Measurements from ENCODE around the gene PLAAT4.
"Not testable (repeated sequence)": the region's sequence is repeated elsewhere in the genome, so short reads cannot be mapped to it uniquely, and the experiment has no call there.

The PLAAT4 gene

DNA sequence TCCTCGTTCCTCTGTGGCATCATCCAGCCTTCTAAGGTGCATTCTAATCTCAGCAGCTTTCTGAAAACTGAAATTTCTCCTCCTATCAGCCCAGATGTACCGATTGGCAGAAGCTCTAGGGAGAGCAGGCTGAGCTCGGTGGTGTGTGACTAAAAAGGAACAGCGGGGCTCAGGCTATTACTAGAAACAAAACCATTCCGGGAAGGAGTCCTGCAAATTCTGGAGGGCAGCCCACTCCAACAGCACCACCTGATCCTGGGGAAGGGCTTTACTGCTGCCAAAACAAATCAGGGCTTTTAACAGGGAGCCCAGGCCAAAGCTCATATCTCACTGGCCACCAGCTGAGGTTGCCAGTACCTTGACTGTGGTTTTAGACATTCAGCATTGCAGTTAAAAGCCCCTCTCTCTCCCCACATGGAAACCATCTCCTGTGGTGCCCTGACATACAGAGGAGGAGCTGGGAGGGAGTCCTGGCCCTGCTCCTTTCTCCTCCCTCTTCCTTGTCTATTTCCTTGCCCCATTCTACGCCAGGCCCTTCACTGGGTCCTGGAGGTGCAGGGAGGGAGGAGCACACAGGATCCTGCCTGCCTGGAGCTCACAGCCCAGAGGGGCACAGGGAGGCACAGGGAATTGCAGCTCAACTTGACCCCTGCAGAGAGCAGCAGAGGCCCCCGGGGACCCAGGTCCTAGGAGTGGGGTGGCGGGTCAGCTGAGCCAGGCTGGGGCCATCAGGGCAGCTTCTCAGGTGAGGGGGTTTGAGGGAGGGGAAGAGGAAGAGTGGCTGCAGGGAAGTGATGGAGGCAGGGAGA is 889 bp downstream of the PLAAT4 start:
- no peak for DNase-seq (ENCODE audit: low read depth in 3 of 3, low spot score in 1 of 3)

DNA sequence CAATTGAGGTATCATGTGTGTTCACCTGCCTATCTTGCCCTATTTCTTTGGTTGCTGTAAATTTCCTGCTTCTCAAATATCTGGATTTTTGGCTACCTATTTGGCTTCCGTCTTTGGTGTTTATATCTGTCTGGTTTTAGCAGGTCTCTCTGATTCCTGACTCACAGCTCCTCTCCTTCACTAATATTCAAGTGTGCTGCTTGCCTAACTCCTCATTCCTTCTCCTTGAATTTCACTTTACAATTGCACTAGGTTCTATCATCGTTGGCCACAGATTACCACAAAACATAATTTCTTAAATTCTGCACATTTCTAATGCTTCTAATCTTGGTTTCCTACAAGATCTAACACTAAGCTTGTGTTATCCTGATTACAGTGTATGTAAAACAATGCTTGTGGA is 5.9 kb downstream of the PLAAT4 start:
- DNase-seq (ENCODE audit: low read depth in 3 of 3, low spot score in 1 of 3) = not testable (repeated sequence)

DNA sequence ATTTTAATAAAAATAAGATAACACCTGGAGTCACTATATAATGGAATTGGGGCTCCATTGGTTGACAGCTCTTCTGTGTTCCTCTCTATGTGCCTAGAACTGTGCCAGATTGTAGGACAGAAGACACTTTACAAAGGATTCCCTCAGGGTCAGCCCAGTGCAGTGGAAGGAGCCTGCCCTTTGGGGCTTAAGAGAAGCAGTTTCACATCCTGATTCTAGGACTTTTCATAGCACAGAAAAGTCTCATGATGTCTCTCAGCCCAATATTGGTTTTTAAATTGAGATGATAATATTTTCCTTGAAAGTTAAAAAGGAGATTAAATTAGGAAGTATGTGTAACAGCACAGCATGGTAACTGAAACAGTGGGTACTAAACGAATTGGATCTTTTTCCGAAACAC is 7.1 kb downstream of the PLAAT4 start:
- DNase-seq (ENCODE audit: low read depth in 3 of 3, low spot score in 1 of 3) = no peak

DNA sequence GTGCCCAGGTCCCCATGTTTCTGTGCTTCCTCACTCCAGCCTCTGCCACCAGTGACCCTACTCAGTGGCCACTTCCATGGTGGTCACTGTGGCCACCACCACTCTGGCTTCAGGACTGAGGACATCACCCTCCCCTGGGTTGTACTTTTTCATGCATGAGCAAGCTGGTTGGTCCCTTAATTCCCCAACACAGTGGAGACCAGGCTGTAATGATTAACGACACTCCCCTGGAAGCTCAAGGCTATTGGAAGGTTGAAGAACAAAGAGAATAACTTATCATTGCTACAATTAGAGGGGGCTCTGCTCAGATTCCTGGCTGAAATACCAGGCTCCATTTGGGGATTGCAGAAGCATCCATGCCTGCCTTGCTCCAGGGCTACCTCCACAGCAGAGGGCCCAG is 10.5 kb downstream of the PLAAT4 start:
- DNase-seq (ENCODE audit: low read depth in 3 of 3, low spot score in 1 of 3) = no peak

DNA sequence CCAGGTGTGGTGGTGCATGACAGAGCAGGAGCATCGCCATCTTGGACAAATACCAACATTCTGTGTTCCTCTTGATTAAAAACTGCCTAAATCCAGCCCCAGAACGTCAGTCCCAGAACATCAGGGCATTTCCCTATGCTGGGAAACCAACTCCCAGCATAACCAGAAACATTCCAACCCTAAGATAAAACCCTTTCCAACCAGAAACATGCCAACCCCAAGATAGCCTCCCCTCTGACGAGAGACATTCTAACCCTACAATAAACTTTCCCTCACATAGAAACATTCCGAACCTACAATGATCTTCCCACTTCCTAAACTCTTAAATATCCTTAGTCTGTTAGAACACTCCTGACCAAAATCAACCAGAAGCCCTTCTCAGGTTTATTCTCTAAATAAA is 11.6 kb downstream of the PLAAT4 start:
- DNase-seq (ENCODE audit: low read depth in 3 of 3, low spot score in 1 of 3) = no peak

DNA sequence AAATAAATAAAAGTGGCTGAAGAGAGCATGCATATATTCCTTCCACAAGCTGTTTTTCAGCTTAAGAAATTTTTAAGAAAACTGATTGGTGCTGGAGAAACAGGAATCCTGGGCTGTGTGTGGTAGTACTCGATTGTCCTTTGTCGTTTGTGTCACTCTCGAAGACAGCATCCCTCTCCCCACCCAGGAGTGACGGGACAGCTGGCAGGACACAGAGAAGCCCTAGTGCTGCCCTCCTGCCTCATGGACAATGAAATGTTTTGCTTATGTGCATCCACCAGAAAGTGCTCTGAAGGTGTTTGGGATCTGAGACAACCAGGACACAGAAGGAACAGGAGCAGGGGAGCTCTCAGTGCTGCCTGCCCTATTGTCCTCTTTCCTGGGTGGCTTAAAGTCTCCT is 12.8 kb downstream of the PLAAT4 start:
- DNase-seq (ENCODE audit: low read depth in 3 of 3, low spot score in 1 of 3) = no peak

DNA sequence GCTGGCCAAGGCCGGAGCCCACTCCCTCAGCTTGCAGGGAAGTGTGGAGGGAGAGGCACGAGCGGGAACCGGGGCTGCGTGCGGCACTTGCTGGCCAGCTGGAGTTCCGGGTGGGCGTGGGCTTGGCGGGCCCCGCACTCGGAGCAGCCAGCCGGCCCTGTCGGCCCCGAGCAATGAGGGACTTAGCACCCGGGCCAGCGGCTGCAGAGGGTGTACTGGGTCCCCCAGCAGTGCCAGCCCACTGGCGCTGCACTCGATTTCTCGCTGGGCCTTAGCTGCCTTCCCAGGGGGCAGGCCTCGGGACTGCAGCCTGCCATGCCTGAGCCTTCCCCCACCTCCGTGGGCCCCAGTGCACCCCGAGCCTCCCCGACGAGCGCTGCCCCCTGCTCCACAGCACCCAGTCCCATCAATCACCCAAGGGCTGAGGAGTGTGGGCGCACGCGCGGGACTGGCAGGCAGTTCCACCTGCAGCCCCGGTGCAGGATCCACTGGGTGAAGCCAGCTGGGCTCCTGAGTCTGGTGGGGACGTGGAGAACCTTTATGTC is 13.6 kb downstream of the PLAAT4 start:
- not testable (repeated sequence) for DNase-seq (ENCODE audit: low read depth in 3 of 3, low spot score in 1 of 3)

DNA sequence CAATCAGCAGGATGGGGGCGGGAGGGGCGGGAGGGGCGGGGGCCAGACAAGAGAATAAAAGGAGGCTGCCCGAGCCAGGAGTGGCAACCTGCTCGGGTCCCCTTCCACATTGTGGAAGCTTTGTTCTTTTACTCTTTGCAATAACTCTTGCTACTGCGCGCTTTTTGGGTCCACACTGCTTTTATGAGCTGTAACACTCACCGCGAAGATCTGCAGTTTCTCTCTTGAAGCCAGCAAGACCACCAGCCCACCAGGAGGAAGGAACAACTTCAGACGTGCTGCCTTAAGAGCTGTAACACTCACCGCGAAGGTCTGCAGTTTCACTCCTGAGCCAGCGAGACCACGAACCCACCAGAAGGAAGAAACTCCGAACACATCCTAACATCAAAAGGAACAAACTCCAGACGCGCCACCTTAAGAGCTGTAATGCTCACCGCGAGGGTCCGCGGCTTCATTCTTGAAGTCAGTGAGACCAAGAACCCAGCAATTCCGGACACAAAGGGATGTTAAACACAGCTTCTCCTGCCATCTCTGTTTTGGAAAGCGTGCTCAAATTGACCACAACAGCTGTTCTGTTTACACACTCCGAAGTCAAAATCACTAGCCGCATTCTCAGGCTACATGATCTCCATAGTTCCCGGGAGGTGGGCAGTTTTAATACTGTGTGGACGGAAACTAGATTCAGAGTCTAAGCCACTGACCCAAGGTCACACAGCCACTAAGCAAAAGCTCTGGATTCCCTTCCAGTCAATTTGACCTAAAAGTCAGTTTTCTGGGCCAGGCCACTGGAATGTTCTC is 14.7 kb downstream of the PLAAT4 start:
- DNase-seq (ENCODE audit: low read depth in 3 of 3, low spot score in 1 of 3) = no peak

DNA sequence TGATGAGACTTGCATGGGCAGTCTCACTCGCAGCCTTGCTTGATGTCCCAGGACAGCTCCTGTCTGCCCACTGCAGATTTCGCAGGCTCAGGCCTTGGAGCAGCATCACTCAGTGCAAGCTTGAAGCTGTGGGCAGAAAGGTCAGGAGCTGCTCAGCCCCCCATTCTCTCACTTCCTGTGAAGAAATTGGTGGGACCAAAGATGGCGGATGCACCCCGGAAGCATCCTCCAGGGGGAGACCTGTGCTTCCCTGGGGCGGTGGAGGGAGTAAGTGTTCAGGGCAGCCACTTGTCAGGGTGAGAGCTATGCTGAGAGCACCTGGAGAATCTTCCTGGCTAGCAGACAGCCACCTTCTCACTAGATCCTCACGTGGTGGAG is 15.3 kb downstream of the PLAAT4 start:
- DNase-seq (ENCODE audit: low read depth in 3 of 3, low spot score in 1 of 3) = no peak

DNA sequence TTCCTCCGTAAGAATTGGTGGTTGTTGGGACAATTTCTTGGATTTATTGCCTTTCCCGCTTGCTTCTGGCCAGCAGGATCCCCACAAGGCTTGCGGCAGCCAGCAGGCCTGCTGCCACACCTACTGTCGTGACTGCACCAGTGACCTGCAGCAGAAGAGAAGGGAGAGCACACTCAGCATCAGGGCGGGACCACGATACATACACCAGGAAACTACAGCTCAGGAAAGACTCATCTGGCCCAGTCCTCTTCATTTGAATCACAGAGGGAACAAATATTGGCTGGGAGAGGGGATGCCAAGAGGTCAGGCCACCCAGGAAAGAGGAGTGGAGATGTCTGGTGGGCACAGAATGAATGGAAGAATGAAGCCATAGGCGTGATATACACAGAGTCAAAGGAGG is 16.3 kb downstream of the PLAAT4 start:
- DNase-seq (ENCODE audit: low read depth in 3 of 3, low spot score in 1 of 3) = no peak

DNA sequence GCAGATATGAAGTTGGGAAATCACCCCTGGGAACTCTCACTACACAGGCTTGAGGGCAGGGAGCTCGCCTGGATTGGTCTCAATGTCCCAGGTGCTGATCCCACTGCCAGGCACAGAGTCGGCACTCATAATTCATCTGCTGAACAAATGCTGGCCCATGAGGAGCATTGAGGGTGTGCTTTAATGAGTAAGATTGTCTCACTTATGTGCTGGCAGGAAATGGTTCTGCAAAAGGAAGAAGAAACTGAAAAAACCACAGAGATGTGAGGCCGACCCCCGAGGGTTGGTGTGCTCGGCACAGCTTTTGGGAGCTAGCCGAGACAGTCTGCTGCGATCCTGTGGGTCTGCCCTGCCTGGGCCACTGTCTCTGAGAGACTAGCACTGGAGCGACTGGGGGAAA is 17.2 kb downstream of the PLAAT4 start:
- DNase-seq (ENCODE audit: low read depth in 3 of 3, low spot score in 1 of 3) = no peak

DNA sequence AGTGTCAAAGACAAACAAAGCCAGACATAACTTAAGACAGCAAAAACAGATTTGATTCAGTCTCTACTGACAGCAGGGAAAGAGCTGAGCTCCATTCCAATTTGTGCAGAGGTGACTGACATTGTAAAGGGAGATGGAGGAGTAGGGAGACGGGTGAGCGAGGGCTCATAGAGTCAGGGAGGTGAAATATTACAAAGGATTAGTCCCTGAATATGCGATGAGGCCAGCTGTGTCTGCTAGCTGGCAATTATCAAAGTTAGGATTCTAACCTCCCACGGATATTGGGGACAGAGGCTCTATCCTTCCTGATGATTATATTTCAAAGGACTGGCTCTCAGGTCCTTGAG is 18.2 kb downstream of the PLAAT4 start:
- DNase-seq (ENCODE audit: low read depth in 3 of 3, low spot score in 1 of 3) = no peak

DNA sequence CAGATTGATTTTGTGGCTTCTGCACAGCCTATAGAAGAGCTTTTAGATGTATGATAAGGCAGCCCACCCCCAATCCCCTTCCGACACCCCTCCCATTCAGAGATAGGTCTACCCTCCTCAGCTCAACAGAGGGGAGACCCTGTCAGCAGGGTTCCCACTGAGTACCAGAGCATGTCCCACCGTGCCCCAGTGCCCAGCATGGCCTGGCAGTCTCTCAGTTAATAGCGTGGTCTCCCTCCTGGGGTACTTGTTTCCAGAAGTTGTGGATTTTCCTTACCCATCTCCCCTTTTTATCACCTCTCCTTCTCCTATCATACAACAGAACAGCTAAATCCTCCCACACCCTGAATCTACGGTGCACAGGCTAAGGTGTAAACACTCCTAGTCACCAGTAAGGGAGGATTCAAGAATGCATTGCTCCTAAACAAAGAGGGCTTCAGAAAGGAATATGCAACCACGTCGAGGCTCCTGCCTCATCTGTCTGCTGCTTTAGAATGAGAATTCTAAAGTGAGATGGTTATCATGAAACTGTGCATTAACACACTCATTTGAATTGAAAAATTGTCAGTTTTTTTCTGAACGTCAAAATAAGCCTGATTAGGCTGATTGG is 19.9 kb downstream of the PLAAT4 start:
- DNase-seq (ENCODE audit: low read depth in 3 of 3, low spot score in 1 of 3) = no peak

DNA sequence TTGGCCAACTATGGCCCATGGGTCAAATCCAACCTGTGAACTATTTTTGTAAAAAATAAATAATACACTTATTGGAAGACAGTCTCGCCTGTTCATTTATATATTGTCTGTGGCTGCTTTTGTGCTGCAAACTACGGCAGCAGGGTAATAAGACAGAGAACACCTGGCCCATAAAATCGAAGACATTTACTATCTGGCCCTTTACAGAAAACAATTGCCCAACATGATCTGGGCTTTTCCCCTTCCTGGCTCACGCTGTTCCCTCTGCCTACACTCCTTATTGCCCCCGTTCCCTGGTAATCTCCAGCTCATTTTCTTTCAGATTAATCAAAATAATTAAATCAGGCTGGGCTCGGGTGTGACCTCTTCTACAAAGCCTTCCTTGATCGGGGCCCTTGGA is 21.0 kb downstream of the PLAAT4 start:
- no peak for DNase-seq (ENCODE audit: low read depth in 3 of 3, low spot score in 1 of 3)

DNA sequence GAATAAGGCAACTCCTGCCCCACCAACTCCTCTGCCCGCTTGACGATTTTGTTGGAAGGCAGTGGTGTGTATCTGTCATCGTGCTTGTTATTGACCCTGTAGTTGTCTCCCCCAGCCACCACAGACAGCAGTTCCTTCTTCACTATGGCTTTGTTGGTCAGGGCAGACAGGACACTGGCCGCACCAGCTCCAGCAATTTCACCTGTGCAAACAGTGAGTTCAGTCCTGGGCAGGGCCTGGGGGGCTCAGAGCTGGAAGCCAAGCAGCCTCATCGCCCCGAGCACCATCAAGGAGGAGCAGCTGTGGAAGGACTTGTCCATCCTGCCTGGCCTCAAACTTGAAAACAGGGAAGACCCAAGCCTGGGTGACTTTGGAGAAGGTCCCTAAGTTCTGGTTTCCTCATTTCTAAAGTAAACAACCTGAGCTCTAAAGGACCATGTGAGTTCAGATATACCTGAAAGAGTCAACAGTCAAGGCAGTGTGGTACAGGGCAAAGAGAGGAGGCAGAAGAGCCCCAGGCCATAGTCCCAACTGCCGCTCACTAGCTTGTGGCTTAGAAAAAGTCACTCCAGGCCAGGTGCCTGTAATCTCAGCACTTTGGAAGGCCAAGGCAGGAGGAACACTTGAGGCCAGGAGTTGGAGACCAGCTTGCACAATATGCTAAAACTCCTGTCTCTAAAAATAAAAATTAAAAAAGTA is 22.0 kb downstream of the PLAAT4 start:
- no peak for DNase-seq (ENCODE audit: low read depth in 3 of 3, low spot score in 1 of 3)

DNA sequence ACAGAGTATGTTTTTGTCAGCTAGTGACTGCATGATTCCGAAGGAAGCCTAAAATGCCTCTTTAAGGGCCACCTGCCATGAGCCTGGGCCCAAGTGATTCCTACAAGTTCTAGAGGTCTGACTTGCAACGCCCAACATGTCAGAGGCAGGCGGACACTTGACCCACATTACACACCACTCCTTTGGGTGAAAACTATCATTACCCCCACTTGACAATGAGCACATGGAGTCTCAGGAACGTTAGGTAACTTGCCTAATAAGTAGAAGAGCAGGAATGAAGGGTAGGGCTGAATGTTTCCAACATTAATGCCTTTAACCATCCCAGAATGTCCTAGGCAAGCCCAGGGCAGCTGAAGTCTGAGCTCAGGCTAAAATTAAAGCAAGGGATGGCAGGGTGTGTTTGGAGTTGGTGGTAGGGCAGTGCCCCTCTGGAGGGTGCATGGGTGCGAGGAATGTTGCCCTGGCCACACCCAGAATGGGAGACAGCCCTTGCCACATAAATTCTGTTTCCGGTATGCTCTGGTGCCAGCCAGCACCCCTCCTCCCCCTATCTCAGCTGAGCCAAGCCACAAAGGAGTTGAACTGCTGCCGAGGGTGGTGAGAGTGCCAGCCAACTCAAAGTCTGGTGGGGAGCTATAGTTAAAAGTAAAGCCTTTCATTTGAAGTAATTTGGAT is 24.0 kb downstream of the PLAAT4 start:
- DNase-seq (ENCODE audit: low read depth in 3 of 3, low spot score in 1 of 3) = no peak

DNA sequence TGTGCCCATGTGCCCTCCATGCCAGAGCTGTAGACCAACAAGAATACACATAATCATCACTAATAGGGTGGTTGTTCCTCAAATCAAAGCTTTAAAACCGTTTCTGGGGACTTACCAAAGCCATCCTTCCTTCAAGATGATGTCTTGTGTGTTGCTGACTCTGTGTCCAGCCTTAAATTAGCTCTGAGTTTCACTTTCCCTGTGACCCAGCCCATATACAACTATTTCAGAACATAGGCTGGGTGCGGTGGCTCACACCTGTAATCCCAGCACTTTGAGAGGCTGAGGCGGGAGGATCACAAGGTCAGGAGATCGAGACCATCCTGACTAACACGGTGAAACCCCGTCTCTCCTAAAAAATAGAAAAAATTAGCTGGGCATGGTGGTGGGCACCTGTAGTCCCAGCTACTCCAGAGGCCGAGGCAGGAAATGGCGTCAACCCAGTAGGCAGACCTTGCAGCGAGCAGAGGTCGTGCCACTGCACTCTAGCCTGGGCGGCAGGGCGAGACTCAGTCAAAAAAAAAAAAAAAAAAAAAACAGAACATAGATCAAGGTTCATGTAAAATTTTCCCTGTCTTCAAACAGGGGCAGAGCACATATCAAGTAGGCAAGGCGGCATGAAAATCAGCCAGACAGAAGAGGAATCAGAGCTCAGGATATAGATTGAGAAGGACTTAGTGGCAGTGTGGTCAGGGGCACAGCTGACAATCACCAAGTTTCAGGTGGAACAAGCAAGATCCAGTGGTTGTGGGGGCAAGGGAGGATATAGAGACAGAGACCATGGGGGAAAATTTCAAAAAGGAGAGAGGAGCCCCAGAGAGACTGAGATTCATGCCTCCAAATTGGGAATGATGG is 26.8 kb downstream of the PLAAT4 start, which contains the start of gene PLAAT2:
PLAAT2 (minus strand) TSS at position 179 of the 855 bp plus-strand sequence; CDS start at position 124, 55 bp downstream.
- DNase-seq (ENCODE audit: low read depth in 3 of 3, low spot score in 1 of 3) = no peak

DNA sequence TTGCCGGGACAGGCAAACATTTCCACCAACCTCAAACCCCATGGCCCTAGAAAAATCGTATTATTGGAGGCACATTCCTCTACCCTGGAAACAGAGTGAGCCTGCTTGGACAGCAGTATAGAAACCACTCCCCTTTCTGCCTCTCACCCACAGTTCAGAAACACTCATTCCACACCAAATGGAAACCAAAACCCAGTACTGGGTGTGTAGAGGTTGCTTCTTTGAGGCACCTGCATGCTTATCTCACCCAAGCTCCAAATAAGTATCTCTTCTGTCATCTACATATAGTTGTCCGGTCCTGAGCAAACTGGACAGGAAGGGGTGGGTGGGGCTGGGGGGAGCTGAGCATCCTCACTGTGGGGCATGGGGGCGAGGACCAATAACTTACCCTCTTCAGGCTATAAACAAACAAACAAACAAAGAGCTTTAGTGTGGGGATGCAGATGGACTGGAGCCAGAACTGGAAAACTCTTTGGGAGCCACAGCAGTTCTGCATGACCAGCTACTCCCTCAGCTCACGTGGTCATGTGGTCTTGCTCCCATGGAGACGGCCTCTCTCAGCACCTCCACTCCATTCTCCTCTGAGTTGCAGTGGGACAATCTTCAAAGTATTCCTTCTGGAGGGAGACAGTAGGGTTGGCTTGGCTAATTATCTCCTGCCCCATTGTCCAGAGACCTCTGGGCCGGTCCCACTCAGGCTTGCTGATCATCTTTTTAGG is 27.6 kb downstream of the PLAAT4 start:
- DNase-seq (ENCODE audit: low read depth in 3 of 3, low spot score in 1 of 3) = no peak

DNA sequence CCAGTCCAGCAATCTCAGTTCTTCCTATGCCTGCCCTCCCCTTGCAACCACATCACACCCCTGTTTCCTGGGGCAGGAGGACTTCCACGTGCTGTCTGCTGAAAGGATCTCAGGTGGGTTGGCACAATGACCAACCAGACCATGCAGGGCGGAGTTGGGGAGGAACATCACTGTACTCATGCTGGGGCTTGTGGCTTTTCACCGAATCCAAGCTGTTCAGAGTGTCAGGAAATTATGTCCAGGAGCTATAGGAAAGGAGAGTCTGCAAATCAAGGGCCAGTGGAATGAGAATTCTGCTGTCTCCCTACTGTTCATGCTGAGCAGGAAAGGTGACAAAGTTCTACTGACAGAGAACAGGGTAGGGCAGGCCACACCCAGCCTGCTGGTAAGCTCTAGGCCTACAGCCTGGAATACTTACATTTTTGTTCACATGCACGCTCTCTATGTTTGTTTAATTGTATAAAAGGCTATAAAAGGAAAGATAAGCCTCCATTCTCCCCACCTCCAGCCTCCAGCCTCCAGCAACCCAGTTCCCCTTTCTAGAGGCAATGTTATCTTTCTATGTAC is 28.3 kb downstream of the PLAAT4 start:
- DNase-seq (ENCODE audit: low read depth in 3 of 3, low spot score in 1 of 3) = no peak
